ENCODE data around the gene RPS6KC1. TPM values are rescaled to one million over a fixed set of nuclear protein-coding genes. Genes with fewer than 3 reads are reported as not detected.

The RPS6KC1 gene
- total RNA-seq: 10 to 100 TPM in 5 of 6 donors, 1 to 10 TPM in 1; 8.3 to 31.4 (median 15.1) TPM

GRCh38 chr1:213051127-213051880 is at the start of gene RPS6KC1:
TSS of gene RPS6KC1 (plus strand) at chr1:213051241. CDS start at chr1:213051405, 164 bp downstream.
- no peaks in the 10 kb centered on the region for H3K36me3 ChIP-seq
- peaks cover 14 to 23% (median 20%) of the 10 kb centered on the region in 4 donors for H3K4me1 ChIP-seq
- DNase-seq: peak; percentile 89 to 95
- WGBS, 2 donors: 0% methylated on average over 13 to 37 of the region's 42 CpGs
- peak within 1 kb of the TSS; percentile 80 to 92 (median 85) for H3K4me3 ChIP-seq
- TF ChIP-seq CTCF (IDR thresholded peaks at IDR 0.05) (peak in 1 of 6 experiments; percentile 27), POLR2AphosphoS5 (IDR thresholded peaks at IDR 0.05) (peak; percentile 53 to 67), EP300 (IDR thresholded peaks at IDR 0.05) (no peak), POLR2A (IDR thresholded peaks at IDR 0.05) (peak in 1 of 4 donors; percentile 61)
- H3K27ac ChIP-seq: peak within 1 kb of the TSS; percentile 78 to 88 (median 82)
- no peaks in the 10 kb centered on the region for H3K9me3 ChIP-seq
- ATAC-seq (ENCODE audit: low FRiP score in 2 of 2): peak; percentile 95 to 100
- H3K27me3 ChIP-seq: no peaks in the 10 kb centered on the region

GRCh38 chr1:213003256-213003655 is 47.8 kb upstream of the RPS6KC1 start:
- H3K27ac ChIP-seq: no peak overlapping the region
- no peaks in the 10 kb centered on the region for H3K9me3 ChIP-seq
- no peak for DNase-seq
- ATAC-seq (ENCODE audit: low FRiP score in 2 of 2): no peak
- H3K36me3 ChIP-seq: peaks cover 5 to 86% (median 48%) of the 10 kb centered on the region in 4 donors
- no peaks in the 10 kb centered on the region for H3K4me1 ChIP-seq
- H3K27me3 ChIP-seq: no peaks in the 10 kb centered on the region
- WGBS, 2 donors: 92 to 95% methylated on average over 3 of the region's 3 CpGs
- no peak overlapping the region for H3K4me3 ChIP-seq
- no peak for TF ChIP-seq EP300 (IDR thresholded peaks at IDR 0.05)
- no peak for TF ChIP-seq POLR2AphosphoS5 (IDR thresholded peaks at IDR 0.05)
- no peak for TF ChIP-seq POLR2A (IDR thresholded peaks at IDR 0.05)
- TF ChIP-seq CTCF (IDR thresholded peaks at IDR 0.05): no peak

GRCh38 chr1:213008564-213008963 is 42.5 kb upstream of the RPS6KC1 start:
- WGBS, 2 donors: 78 to 79% methylated on average over 2 of the region's 2 CpGs
- Histone ChIP-seq H3K9me3 (no peaks in the 10 kb centered on the region), H3K27me3 (no peaks in the 10 kb centered on the region), H3K4me1 (peaks cover 0 to 4% (median under 1%) of the 10 kb centered on the region in 4 donors), H3K27ac (no peak overlapping the region), H3K4me3 (no peak overlapping the region), H3K36me3 (peaks cover 5 to 73% (median 31%) of the 10 kb centered on the region in 4 donors)
- TF ChIP-seq POLR2AphosphoS5 (IDR thresholded peaks at IDR 0.05): no peak
- no peak for TF ChIP-seq EP300 (IDR thresholded peaks at IDR 0.05)
- no peak for TF ChIP-seq POLR2A (IDR thresholded peaks at IDR 0.05)
- no peak for TF ChIP-seq CTCF (IDR thresholded peaks at IDR 0.05)
- ATAC-seq (ENCODE audit: low FRiP score in 2 of 2) (no peak), DNase-seq (no peak)

- DNase-seq (no peak), ATAC-seq (ENCODE audit: low FRiP score in 2 of 2) (peak in 1 of 2 donors; percentile 25)
- Histone ChIP-seq H3K27me3 (no peaks in the 10 kb centered on the region), H3K27ac (peak overlapping the region; percentile 85 to 94 (median 90)), H3K4me1 (peaks cover 10 to 20% (median 16%) of the 10 kb centered on the region in 4 donors), H3K4me3 (peak overlapping the region; percentile 60 to 89 (median 78)), H3K9me3 (no peaks in the 10 kb centered on the region), H3K36me3 (peaks cover 0 to 22% (median 2%) of the 10 kb centered on the region in 4 donors)
- WGBS, 2 donors: 13 to 19% methylated on average over 7 of the region's 7 CpGs
- TF ChIP-seq POLR2AphosphoS5 (IDR thresholded peaks at IDR 0.05) (no peak), POLR2A (IDR thresholded peaks at IDR 0.05) (no peak), CTCF (IDR thresholded peaks at IDR 0.05) (no peak), EP300 (IDR thresholded peaks at IDR 0.05) (no peak)
Observed at GRCh38 chr1:213014642-213015041, 36.4 kb upstream of the RPS6KC1 start.

Data from upper lobe of left lung (tissue), 6 donors.